Measurements from ENCODE around the gene MAPK8. TPM values are rescaled to one million over a fixed set of nuclear protein-coding genes. Genes with fewer than 3 reads are reported as not detected.
A peak's percentile ranks its signal among the peaks of the same experiment; 100 is the strongest.

MAPK8 gene
- polyA plus RNA-seq, 1 of the 3 experiments (the other 2 are of a cell fraction): 26.4 TPM

DNA sequence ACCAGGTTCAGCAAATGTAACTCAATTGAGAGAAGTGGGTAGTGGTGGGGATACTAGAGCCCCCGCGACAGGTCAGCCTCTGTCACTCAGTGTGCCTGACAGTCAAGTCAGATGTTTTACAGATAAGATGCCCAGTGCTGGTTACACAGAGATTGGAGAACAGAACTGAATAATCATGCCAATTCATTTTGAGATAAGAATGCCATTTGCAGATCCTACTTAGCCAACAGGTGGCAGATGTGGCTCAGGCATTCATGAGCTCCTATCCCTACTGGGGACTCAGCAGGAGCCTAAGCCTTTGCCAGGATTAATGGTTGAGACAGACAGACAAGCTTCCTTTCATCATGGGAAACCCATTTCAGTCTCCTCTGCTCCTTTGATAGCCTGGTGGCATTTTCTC is 137.8 kb downstream of the MAPK8 start (continued):
- TF ChIP-seq, protein P1, sequence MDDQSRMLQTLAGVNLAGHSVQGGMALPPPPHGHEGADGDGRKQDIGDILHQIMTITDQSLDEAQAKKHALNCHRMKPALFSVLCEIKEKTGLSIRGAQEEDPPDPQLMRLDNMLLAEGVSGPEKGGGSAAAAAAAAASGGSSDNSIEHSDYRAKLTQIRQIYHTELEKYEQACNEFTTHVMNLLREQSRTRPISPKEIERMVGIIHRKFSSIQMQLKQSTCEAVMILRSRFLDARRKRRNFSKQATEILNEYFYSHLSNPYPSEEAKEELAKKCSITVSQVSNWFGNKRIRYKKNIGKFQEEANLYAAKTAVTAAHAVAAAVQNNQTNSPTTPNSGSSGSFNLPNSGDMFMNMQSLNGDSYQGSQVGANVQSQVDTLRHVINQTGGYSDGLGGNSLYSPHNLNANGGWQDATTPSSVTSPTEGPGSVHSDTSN (IDR thresholded peaks at IDR 0.05): no peak
- no peak for TF ChIP-seq MEF2A (IDR thresholded peaks at IDR 0.05; ENCODE audit: borderline replicate concordance, low read depth)
- peak in 1 of 2 experiments; percentile 53; a peak in 1 of 4 replicates for TF ChIP-seq EP300 (IDR thresholded peaks at IDR 0.05; ENCODE audit: borderline replicate concordance in 1 of 2, low read depth in 1 of 2, low read length in 1 of 2)
- TF ChIP-seq, protein P2, sequence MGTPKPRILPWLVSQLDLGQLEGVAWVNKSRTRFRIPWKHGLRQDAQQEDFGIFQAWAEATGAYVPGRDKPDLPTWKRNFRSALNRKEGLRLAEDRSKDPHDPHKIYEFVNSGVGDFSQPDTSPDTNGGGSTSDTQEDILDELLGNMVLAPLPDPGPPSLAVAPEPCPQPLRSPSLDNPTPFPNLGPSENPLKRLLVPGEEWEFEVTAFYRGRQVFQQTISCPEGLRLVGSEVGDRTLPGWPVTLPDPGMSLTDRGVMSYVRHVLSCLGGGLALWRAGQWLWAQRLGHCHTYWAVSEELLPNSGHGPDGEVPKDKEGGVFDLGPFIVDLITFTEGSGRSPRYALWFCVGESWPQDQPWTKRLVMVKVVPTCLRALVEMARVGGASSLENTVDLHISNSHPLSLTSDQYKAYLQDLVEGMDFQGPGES (IDR thresholded peaks at IDR 0.05; ENCODE audit: low read depth, low read length): no peak
- no peak for TF ChIP-seq ELF1 (IDR thresholded peaks at IDR 0.05)
- TF ChIP-seq, protein P3, sequence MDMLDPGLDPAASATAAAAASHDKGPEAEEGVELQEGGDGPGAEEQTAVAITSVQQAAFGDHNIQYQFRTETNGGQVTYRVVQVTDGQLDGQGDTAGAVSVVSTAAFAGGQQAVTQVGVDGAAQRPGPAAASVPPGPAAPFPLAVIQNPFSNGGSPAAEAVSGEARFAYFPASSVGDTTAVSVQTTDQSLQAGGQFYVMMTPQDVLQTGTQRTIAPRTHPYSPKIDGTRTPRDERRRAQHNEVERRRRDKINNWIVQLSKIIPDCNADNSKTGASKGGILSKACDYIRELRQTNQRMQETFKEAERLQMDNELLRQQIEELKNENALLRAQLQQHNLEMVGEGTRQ (IDR thresholded peaks at IDR 0.05; ENCODE audit: borderline replicate concordance, low read depth, low read length): no peak

DNA sequence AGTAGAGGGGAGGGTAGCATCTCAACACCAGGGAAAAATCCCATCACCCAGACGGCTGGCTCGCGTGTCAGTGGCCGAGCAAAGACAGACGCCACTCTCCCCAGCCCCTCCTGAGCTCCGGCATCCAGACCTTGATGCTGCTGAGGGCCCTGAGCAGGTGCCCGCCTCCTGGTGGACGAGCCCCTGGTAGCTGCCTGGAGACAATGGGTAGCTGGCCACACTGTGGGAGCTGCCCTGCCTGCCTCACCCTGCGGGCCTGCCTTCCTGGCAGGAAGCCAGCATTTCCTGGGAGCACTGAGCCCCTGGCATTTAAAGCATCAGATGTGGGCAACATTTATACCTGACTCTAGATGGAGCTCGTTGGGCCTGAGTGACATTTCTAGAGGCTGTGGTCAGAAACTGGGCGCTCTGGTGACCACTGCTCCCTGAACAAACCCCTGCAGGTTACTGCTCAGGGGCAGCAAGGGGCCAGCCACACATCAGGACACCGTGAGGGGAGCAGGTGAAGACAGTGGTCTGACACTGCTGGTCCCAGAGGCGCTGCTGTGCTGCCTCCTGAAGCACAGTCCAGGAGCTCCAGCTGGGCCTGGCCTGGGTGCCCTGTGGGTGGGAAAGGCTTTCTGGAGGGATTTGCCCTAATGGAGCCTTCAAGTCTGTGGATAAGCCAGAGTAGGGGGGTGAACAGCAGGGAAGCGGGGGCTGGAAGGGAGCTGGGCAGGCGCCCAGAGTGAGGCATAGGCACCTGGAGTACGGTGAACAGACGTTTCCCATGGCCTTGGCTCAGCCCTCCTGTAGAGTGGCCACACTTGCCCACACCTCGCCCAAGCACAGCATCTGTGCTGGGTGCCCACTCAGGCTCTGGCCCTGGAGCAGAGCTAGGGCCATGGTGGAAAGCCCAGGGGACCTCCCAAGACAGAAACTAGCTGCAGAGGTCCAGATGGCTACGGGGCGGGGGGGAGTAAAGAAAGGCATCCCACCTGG is 138.7 kb downstream of the MAPK8 start:
- 94% methylated on average over 14 of the region's 20 CpGs for WGBS (ENCODE audit: low lambda C conversion rate)

More for the DNA sequence above, 138.7 kb downstream of the MAPK8 start:
- H3K9me3 ChIP-seq: no peaks in the 10 kb centered on the region
- no peaks in the 10 kb centered on the region for H3K27me3 ChIP-seq (ENCODE audit: insufficient read depth)
- no peak overlapping the region for H3K9ac ChIP-seq
- H4K20me1 ChIP-seq (ENCODE audit: insufficient read depth): peaks cover 29% of the 10 kb centered on the region
- no peak overlapping the region for H3K4me3 ChIP-seq (ENCODE audit: low read depth in 2 of 2, low read length in 1 of 2)
- TF ChIP-seq, protein P4, sequence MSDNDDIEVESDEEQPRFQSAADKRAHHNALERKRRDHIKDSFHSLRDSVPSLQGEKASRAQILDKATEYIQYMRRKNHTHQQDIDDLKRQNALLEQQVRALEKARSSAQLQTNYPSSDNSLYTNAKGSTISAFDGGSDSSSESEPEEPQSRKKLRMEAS (IDR thresholded peaks at IDR 0.05; ENCODE audit: low read depth): no peak
- TF ChIP-seq FOXM1 (IDR thresholded peaks at IDR 0.05; ENCODE audit: low read depth): no peak
- peak; percentile 34; the same call in 1 of the 2 replicates for TF ChIP-seq NFIC (IDR thresholded peaks at IDR 0.05; ENCODE audit: borderline replicate concordance)
- peak overlapping the region in 1 of 2 experiments; percentile 36; a peak in 2 of 4 replicates for H3K27ac ChIP-seq (ENCODE audit: low read depth in 2 of 2, low read length in 1 of 2)
- H3K79me2 ChIP-seq (ENCODE audit: insufficient read depth): no peaks in the 10 kb centered on the region
- H3K4me1 ChIP-seq (ENCODE audit: control insufficient read depth in 1 of 2, insufficient read depth in 2 of 2, low read depth in 1 of 2, low read length in 1 of 2): peaks cover 12 to 33% of the 10 kb centered on the region in 2 experiments; a peak in 3 of 4 replicates
- H3K9me2 ChIP-seq: no peaks in the 10 kb centered on the region
- H3F3A ChIP-seq (replicated peaks; ENCODE audit: insufficient read depth): peaks cover 30% of the 10 kb centered on the region
- CTCF ChIA-PET: interaction anchor here (0.6 to 7.6 kb wide), 34 partner anchors 10 to 319 kb away, joined by 3 to 94 read pairs (median 4); no protein-coding TSS in a partner anchor
- DNase-seq: peak; percentile 70
- no peaks in the 10 kb centered on the region for H3K36me3 ChIP-seq (replicated peaks in 1 of 2; ENCODE audit: control insufficient read depth in 1 of 2, insufficient read depth in 2 of 2, low read length in 1 of 2)
- POLR2A ChIA-PET: interaction anchor here (1.3 kb wide), 1 partner anchor 10 kb away, joined by 3 read pairs; no protein-coding TSS in a partner anchor
- H3K4me2 ChIP-seq: no peak overlapping the region
- no peak overlapping the region for H2AFZ ChIP-seq (ENCODE audit: low read depth)
